Transverse colon (tissue), 4 donors: ENCODE results near the gene MCF2L2. TPM values are rescaled to one million over a fixed set of nuclear protein-coding genes. Genes with fewer than 3 reads are reported as not detected.

Experiments
- DNase-seq: peaks from one replicate; pipeline ENCODE4 v3.0.0-alpha.2; 2019
- H3K27ac ChIP-seq, 4 donors: fragments of 200-600 bp; sonication (generic); 2 replicates each; pipeline ENCODE4 v1.5.1; 2016 to 2018; ENCODE audit warnings: inconsistent platforms in 4 of 4
- H3K27me3 ChIP-seq: fragments of 200-600 bp; sonication (generic); 2 replicates; pipeline ENCODE4 v1.5.1; 2017; ENCODE audit warnings: inconsistent platforms
- H3K36me3 ChIP-seq, 4 donors: fragments of 200-600 bp; sonication (generic); 2 replicates each; pipeline ENCODE4 v1.5.1; 2017 to 2019; ENCODE audit warnings: inconsistent platforms in 4 of 4
- H3K4me1 ChIP-seq, 4 donors: fragments of 200-600 bp; sonication (generic); 2 replicates each; pipeline ENCODE4 v1.5.1; 2017 to 2020; ENCODE audit warnings: inconsistent platforms in 4 of 4
- H3K4me3 ChIP-seq, 4 donors: fragments of 200-600 bp; sonication (generic); 1 replicate in 1 of 4; 2 replicates in 3 of 4; pipeline versions ENCODE4 v1.5.1 to v1.6.1; 2017 to 2019; ENCODE audit warnings: inconsistent platforms in 4 of 4
- H3K9me3 ChIP-seq, 2 donors: fragments of 200-600 bp; sonication (generic); 2 replicates each; pipeline ENCODE4 v1.5.1; 2017 to 2019; ENCODE audit warnings: inconsistent platforms in 2 of 2
- CTCF ChIP-seq, 5 experiments: fragments of 200-600 bp in 3 of 5; fragments of 450-650 bp in 2 of 5; sonication (generic) in 3 of 5; IDR thresholded peaks; 1 replicate in 2 of 5; 2 replicates in 3 of 5; pipeline ENCODE4 v1.5.1; 2016 to 2017; ENCODE audit warnings: antibody characterized with exemption in 5 of 5, inconsistent platforms in 3 of 5, mild to moderate bottlenecking in 2 of 5, moderate library complexity in 1 of 5
- EP300 ChIP-seq: sonication (generic); formaldehyde crosslinking; IDR thresholded peaks from one replicate; pipeline ENCODE4 v1.6.1; 2017; ENCODE audit warnings: antibody characterized with exemption, low read depth
- POLR2A ChIP-seq: fragments of 450-650 bp; IDR thresholded peaks from one replicate; pipeline ENCODE4 v1.6.1; 2016; ENCODE audit warnings: antibody characterized with exemption, mild to moderate bottlenecking, moderate library complexity
- POLR2AphosphoS5 ChIP-seq, 3 donors: sonication (generic); formaldehyde crosslinking; IDR thresholded peaks; one replicate each; pipeline ENCODE4 v1.6.1; 2016; ENCODE audit warnings: antibody characterized with exemption in 3 of 3
- WGBS, 2 donors: methylation state at CpG; one replicate each; pipeline ENCODE4 v1.1.5; 2018; ENCODE audit warnings: low coverage in 1 of 2; 5-methylcytosine and 5-hydroxymethylcytosine counted together
- in situ Hi-C, 4 donors: fragments of 200-750 bp; cut with MboI; loops; one replicate each; pipeline versions ENCODE4 v1.15.0 to v1.15.1; 2017; ENCODE audit warnings: low sequenced_read_pairs in 3 of 4, low pct_ligation_motif_present in 1 of 4, low pct_unique_long_range_greater_than_20kb in 1 of 4
- intact Hi-C: fragments of 100-400 bp; cut with DNase I; formaldehyde crosslinking; loops from one replicate; pipeline ENCODE4 v1.15.1; 2023; ENCODE audit warnings: low total_unique reads
- total RNA-seq, 4 donors: library from RNA; depleted of rRNA; stranded (reverse); fragments of >200 nt; gene quantifications; one replicate each; pipeline ENCODE4 v1.1.0, GENCODE V29; 2016

Gene MCF2L2
- total RNA-seq, 4 donors from 2014 or later, result 0.20 to 3.7 (median 2.0) TPM

DNA sequence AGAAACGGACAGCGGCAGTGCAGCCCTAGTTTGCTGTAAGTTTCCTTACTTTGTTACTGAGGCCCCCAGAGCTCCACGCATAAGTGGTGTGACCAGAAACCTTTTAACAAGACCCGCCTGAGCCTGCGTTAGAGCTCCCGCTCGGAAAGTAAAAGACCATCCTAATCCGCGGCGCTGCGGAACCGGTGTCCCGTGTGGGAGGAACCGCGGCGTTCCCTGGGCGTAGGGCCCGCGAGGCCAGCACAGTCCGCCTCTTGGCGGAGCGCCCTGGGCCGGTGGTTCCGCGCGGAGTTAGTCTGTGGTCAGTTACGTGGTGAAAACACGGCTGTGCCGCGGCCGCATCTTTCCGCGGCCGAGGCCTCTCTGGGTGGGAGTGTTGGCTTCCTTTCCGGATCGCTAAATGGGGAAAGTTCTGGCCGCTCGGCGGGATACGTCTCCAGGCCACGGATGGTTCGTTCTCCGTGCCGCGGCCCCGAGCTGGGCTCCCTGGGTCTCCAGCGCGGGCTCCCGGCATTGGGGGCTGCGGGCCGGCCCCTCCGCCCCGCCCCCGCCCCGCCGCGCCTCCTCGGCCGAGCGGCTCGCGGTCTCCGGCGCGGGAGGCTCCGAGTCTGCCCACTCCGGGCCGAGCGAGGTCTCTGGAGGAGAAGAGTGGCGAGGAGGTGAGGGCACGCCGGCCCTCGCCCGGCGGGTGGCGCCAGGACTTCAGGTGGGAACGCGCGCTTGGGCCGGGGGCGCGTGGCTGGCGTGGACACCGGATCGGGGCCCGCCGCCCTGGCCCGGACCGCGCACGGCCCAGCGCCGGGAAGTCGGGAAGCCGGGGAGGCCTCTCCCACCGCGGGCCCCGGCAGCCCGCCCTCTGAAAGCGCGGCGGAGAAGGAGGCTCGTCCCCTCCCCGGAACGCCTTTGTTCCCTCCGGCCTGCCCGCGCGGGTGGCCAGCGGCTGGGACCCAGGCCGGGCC lies 174.6 kb downstream of the MCF2L2 start:
- in situ Hi-C loops, result no loop called here
- intact Hi-C loops, result no loop called here
- peak; percentile 68 for DNase-seq

DNA sequence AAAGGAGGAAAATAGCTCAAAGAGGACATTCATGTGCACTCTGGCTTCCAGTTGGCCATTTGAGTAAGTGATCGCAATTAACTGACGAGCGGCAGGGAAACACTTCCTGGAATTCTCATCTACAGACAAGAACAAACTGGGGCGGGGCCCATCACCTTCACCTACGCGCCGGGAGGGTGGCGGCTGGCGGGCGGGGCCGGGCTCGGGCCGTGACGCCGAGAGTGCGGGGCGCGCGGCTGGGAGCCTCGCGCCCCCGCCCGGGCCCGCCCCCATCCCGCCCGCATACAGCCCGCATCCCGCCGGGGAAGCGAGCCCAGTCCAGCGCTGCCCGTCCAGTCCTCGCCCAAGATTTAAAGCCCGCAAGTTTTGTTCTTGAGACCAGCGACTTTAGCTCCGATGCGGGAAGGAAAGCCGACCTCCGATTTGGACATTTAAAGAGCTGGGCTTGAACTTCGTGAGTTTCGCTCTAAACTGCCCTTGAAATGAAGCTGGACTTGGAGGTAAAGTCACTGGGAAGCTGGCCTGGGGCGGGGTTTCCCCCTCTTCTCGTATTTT lies 175.4 kb downstream of the MCF2L2 start, which contains the start of gene B3GNT5:
Gene B3GNT5 (plus strand): TSS at position 281 of the 555 bp plus-strand sequence. CDS start 16,546 bp downstream, outside the sequence.
- no peaks in the 10 kb centered on the region for H3K36me3 ChIP-seq
- intact Hi-C loops, result no loop called here

More for the DNA sequence above, 174.6 kb downstream of the MCF2L2 start:
- peak overlapping the region; percentile 87 to 96 (median 95) for H3K27ac ChIP-seq
- 1% methylated on average over 58 of the region's 111 CpGs; no CpG with 5 or more reads in 1 of the 2 donors for WGBS, 2 donors
- no peaks in the 10 kb centered on the region for H3K36me3 ChIP-seq
- H3K4me1 ChIP-seq, result peaks cover 0 to 29% (median 16%) of the 10 kb centered on the region in 4 donors
- H3K27me3 ChIP-seq, result no peaks in the 10 kb centered on the region
- H3K9me3 ChIP-seq, result no peaks in the 10 kb centered on the region
- peak; percentile 67 for TF ChIP-seq POLR2A
- TF ChIP-seq EP300, result no peak
- TF ChIP-seq POLR2AphosphoS5 (IDR thresholded peaks at IDR 0.05), result peak in 1 of 3 donors; percentile 27
- TF ChIP-seq CTCF (IDR thresholded peaks at IDR 0.05), result no peak
- H3K4me3 ChIP-seq, result peak overlapping the region; percentile 15 to 96 (median 90)

DNA sequence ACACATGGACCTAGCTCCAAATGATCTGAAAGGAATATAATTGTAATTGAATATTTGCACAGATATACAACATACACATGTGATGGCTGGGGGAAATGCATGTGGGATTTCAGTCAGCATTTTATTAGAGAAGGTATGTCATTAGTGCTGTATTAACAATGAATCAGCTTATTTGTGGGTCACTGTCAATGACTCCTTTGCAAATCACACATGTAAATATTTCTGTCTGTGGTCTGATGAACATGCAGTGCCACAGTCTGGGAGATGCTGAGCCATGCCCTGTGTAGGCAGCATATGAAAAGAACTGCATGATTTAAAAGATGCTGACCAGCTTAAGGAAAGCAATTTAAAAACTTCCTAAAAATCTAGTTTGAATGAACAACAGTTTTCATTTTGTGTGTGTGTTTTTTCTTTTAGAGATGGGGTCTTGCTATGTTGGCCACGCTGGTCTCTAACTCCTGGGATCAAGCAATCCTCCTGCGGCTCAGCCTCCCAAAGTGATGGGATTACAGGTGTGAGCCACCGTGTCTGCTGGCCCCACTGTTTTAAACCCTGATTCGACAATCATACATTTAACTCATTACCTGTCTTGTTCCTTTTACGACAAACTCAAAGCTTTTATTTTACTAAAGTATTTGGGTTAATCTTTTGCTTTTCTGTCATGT lies 176.2 kb downstream of the MCF2L2 start:
- intact Hi-C loops (no loop called here), in situ Hi-C loops (no loop called here)
- H3K27ac ChIP-seq, result peak overlapping the region; percentile 87 to 96 (median 95)
- 75 to 77% methylated on average over 4 to 5 of the region's 5 CpGs for WGBS, 2 donors
- H3K4me3 ChIP-seq, result peak overlapping the region in 3 of 4 donors; percentile 85 to 96 (median 95)
- no peaks in the 10 kb centered on the region for H3K36me3 ChIP-seq
- DNase-seq, result no peak
- peaks cover 0 to 20% (median 7%) of the 10 kb centered on the region in 4 donors for H3K4me1 ChIP-seq
- H3K9me3 ChIP-seq, result no peaks in the 10 kb centered on the region
- no peak for TF ChIP-seq POLR2AphosphoS5 (IDR thresholded peaks at IDR 0.05)
- TF ChIP-seq EP300, result no peak
- no peak for TF ChIP-seq POLR2A
- TF ChIP-seq CTCF (IDR thresholded peaks at IDR 0.05), result no peak
- H3K27me3 ChIP-seq, result no peaks in the 10 kb centered on the region

More for the DNA sequence above, 175.4 kb downstream of the MCF2L2 start, which contains the start of gene B3GNT5:
- Histone ChIP-seq H3K9me3 (no peaks in the 10 kb centered on the region), H3K27ac (peak within 1 kb of the TSS; percentile 87 to 96 (median 95)), H3K4me3 (peak within 1 kb of the TSS; percentile 15 to 96 (median 90)), H3K27me3 (no peaks in the 10 kb centered on the region), H3K4me1 (peaks cover 0 to 21% (median 9%) of the 10 kb centered on the region in 4 donors)
- in situ Hi-C loops, result no loop called here
- peak; percentile 90 for DNase-seq
- no peak for TF ChIP-seq CTCF (IDR thresholded peaks at IDR 0.05)
- TF ChIP-seq EP300, result no peak
- peak in 2 of 3 donors; percentile 69 to 74 for TF ChIP-seq POLR2AphosphoS5 (IDR thresholded peaks at IDR 0.05)
- peak; percentile 73 for TF ChIP-seq POLR2A
- WGBS, 2 donors, result 8 to 16% methylated on average over 3 to 37 of the region's 43 CpGs
